ENCODE results near the gene TMEM72. TPM values are rescaled to one million over a fixed set of nuclear protein-coding genes. Genes with fewer than 3 reads are reported as not detected.
"Not testable (repeated sequence)": the region's sequence is repeated elsewhere in the genome, so short reads cannot be mapped to it uniquely, and the experiment has no call there.

TMEM72 gene
- total RNA-seq: not detected

GRCh38 chr10:44911081-44911540 lies at the start of gene TMEM72:
TSS of gene TMEM72 (plus strand) at chr10:44911337. CDS start at chr10:44911513, 176 bp downstream.
- DNase-seq (ENCODE audit: low spot score) (no peak), ATAC-seq (peak; percentile 56)
- intact Hi-C loops (cut with DNase I): no loop called here

DNA sequence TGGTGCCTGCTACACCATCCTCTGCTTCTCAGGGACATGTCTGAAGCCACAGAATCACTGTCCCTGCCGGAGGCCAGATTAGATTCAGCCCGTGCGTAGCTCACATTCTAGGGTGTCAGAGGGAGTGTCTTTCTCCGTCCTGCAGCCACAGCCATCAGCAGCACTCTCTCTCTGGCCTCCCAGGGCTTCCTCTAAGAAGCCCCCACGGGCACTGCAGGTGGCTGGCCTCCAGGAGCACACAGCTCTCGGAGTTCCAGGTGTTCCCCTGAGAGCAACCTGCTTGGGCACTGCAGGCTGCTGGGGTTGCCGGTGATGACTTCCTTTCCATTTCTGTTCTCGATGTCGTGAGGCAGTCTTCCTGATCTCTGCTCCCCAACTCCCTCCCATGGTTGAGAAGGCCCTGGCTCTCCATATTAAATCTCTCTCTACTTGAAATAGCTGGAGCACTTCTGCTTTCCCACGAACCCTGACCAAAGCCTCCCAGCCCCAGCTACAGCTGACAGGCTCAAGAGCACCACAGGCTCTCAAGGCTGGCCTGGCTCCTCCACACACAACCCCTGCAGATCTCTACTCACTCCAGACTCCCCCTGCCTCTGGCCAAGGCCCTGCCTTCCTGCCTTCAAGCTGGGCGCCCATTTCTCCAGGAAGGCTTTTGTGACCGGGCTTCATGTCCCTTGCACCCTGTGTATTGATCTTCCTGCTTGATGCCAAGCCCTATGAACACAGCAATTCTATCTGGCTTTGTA lies 49.0 kb upstream of the TMEM72 start:
- ATAC-seq (no peak), DNase-seq (ENCODE audit: low spot score) (no peak)
- intact Hi-C loops (cut with DNase I): loop anchor here (5.0 kb wide), 1 partner anchor 1190 kb away; no protein-coding TSS in a partner anchor

GRCh38 chr10:44862924-44863323 lies 48.2 kb upstream of the TMEM72 start:
- ATAC-seq: no peak
- intact Hi-C loops (cut with DNase I): loop anchor here (5.0 kb wide), 1 partner anchor 1191 kb away; no protein-coding TSS in a partner anchor
- no peak for DNase-seq (ENCODE audit: low spot score)

DNA sequence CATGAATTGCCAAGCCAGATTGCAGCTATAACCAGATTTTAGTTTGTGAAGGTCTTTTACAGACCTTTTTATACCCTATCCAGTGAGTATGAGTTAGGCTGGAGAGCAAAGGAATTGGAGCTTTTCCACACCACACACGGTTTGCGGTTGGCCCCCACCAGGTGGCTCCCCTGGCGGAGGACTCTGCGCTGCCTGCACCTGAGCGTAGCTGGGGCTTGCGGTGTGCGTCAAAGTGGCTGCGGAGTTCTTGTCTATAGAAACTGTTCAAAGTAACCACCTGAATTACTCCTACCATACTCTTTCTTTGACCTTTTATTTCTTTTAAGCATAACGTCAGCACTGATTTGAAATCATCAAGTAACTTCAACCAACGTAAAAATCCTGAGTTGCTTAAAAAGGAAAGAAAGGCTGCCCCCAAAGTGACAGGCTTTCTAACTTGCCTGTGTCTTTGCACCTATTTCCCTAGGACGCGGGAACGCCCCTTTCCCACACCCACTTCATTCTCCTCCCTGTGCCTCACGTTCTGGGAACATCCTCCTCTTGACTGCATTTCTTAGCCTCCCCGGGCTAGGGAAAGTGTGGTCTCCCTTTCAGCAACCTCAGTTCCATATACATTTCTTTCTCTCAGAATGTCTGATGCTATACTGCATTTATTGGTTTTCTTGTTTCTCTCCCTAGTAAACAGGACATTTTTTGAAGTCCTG lies 47.6 kb upstream of the TMEM72 start:
- ATAC-seq (no peak), DNase-seq (ENCODE audit: low spot score) (peak; percentile 50)
- intact Hi-C loops (cut with DNase I): loop anchor here (5.0 kb wide), 1 partner anchor 1191 kb away; no protein-coding TSS in a partner anchor

- intact Hi-C loops (cut with DNase I): loop anchor here (5.0 kb wide), 1 partner anchor 1192 kb away; no protein-coding TSS in a partner anchor
- no peak for DNase-seq (ENCODE audit: low spot score)
- ATAC-seq: peak; percentile 60
These were observed 47.1 kb upstream of the TMEM72 start for GRCh38 chr10:44864051-44864450.

DNA sequence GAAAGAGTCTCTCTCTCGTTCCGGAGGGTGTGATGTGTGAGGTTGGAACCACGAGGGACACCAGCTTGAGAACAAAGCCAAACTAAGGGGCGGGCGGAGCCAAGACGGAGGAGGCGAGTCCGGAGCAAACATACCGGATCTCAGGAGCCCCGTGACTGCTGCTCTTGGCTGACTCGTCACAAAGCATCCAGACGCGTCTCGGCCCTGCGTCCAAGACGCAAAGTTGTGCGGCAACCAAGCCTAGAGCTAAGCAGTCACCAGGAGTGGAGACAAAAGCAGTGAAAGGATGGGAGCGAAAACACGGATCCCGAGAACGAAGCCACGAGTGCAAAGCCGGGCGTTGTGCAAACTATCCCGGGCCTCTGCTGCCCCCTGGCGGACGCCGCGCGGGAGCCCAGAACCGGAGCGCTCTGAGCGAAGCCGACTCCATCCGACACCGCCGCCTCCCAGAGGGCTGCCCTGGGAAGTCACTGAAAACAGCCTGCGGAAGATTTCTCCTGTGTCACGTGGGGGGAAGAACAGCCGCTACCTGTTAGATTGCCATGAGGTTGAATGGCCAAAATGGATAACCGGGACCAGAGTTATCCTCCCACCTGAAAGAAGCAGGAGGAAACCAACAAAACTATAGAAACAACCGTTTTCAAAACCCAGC lies 46.4 kb upstream of the TMEM72 start:
- ATAC-seq (peak; percentile 95), DNase-seq (ENCODE audit: low spot score) (peak; percentile 97)
- intact Hi-C loops (cut with DNase I): loop anchor here (5.0 kb wide), 1 partner anchor 1192 kb away; no protein-coding TSS in a partner anchor

GRCh38 chr10:44865289-44865671 lies 45.9 kb upstream of the TMEM72 start:
- DNase-seq (ENCODE audit: low spot score) (peak; percentile 71), ATAC-seq (peak; percentile 76)
- intact Hi-C loops (cut with DNase I): no loop called here

- DNase-seq (ENCODE audit: low spot score); intact Hi-C loops (cut with DNase I); ATAC-seq: not testable (repeated sequence)
These were observed 44.8 kb upstream of the TMEM72 start for GRCh38 chr10:44866367-44866766.

- ATAC-seq: no peak
- intact Hi-C loops (cut with DNase I): no loop called here
- DNase-seq (ENCODE audit: low spot score): peak; percentile 17
These were observed 41.1 kb upstream of the TMEM72 start for GRCh38 chr10:44870031-44870430.

GRCh38 chr10:44873160-44873559 lies 38.0 kb upstream of the TMEM72 start:
- peak; percentile 39 for DNase-seq (ENCODE audit: low spot score)
- ATAC-seq: no peak
- intact Hi-C loops (cut with DNase I): no loop called here

DNA sequence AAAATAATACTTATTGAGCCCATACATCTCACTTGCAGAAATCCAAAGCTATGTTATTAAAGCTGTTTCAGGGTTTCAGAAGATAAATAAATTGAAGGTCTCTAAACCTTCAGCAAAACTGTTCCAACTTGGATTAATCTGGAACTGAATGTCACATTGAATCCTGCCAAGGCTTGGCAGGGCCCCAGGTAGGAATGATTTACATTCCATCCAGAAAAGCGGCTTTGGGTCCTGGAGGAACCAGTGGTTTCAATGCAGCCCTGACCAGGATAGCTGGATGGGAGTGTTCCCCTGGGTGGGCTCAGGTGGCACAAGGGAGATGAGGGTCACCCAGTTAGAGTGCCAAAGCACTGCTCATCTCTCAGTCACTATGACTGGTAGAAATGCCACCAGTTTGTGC lies 37.0 kb upstream of the TMEM72 start:
- intact Hi-C loops (cut with DNase I): no loop called here
- ATAC-seq: no peak
- DNase-seq (ENCODE audit: low spot score): peak; percentile 48

- ATAC-seq (peak; percentile 96), DNase-seq (ENCODE audit: low spot score) (peak; percentile 94)
- intact Hi-C loops (cut with DNase I): no loop called here
These were observed 32.2 kb upstream of the TMEM72 start for GRCh38 chr10:44878706-44879530.

GRCh38 chr10:44879531-44879899 lies 31.6 kb upstream of the TMEM72 start:
- peak; percentile 39 for ATAC-seq
- DNase-seq (ENCODE audit: low spot score): no peak
- intact Hi-C loops (cut with DNase I): no loop called here

- ATAC-seq (no peak), DNase-seq (ENCODE audit: low spot score) (no peak)
- intact Hi-C loops (cut with DNase I): no loop called here
These were observed 30.9 kb upstream of the TMEM72 start for GRCh38 chr10:44880090-44880715.

GRCh38 chr10:44881649-44882048 lies 29.5 kb upstream of the TMEM72 start:
- ATAC-seq: no peak
- DNase-seq (ENCODE audit: low spot score): no peak
- intact Hi-C loops (cut with DNase I): no loop called here

DNA sequence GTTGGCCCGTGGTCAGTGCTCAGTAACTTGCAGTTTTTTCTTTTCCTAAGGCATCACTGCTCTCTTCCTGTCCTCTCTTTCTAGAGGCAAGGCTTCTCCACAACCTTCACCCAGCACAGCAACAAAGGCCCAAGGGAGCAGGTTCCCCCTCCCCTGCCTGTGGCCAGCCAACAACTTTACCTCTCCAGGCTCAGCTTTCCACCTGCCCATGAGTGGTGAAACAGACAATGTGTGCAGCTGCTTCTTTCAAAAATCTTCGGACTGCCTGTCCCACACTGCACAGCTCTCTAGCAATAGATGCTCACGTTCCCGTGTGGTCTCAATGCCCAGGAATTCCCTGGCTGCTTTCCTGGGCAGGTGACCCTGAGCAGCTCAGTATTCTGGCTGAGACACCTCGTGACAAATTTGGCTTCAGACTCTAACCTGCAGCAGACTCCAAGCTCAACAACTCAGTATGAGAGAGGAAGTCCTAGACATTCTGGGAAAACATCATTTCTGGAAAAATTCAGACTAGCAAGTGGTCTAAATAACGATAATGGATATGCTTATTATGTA lies 28.9 kb upstream of the TMEM72 start:
- intact Hi-C loops (cut with DNase I): no loop called here
- no peak for ATAC-seq
- no peak for DNase-seq (ENCODE audit: low spot score)

GRCh38 chr10:44883593-44884331 lies 27.4 kb upstream of the TMEM72 start:
- DNase-seq (ENCODE audit: low spot score): no peak
- ATAC-seq: no peak
- intact Hi-C loops (cut with DNase I): no loop called here
